Thyroid gland (tissue), 4 donors: ENCODE measurements around the gene FXR2.

ENCODE experiments used
- POLR2A ChIP-seq, 2 donors: fragments of 450-650 bp; IDR thresholded peaks; one replicate each; pipeline ENCODE4 v1.6.1; 2017; ENCODE audit warnings: antibody characterized with exemption in 2 of 2, mild to moderate bottlenecking in 2 of 2, moderate library complexity in 1 of 2
- TF ChIP-seq, protein P1 (sequence below), 6 experiments: fragments of 200-600 bp in 3 of 6; fragments of 450-650 bp in 3 of 6; sonication (generic) in 3 of 6; IDR thresholded peaks; one replicate each; pipeline ENCODE4 v1.5.1; 2016 to 2019; ENCODE audit warnings: antibody characterized with exemption in 6 of 6, mild to moderate bottlenecking in 2 of 6, inconsistent platforms in 1 of 6, moderate library complexity in 1 of 6

DNA sequence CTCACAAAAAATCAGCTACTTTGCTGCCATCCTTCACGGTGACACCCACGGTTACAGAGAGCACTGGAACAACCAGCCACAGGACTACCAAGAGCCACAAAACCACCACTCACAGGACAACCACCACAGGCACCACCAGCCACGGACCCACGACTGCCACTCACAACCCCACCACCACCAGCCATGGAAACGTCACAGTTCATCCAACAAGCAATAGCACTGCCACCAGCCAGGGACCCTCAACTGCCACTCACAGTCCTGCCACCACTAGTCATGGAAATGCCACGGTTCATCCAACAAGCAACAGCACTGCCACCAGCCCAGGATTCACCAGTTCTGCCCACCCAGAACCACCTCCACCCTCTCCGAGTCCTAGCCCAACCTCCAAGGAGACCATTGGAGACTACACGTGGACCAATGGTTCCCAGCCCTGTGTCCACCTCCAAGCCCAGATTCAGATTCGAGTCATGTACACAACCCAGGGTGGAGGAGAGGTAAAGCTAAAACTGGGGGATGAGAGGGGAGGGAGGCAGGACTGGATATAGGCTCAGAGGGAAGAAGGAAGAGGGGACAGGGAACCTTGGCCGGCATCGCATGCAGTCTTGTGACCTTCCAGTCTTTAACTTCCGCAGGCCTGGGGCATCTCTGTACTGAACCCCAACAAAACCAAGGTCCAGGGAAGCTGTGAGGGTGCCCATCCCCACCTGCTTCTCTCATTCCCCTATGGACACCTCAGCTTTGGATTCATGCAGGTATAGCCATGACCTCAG, 34.7 kb downstream of the FXR2 start:
- TF ChIP-seq, protein P1, sequence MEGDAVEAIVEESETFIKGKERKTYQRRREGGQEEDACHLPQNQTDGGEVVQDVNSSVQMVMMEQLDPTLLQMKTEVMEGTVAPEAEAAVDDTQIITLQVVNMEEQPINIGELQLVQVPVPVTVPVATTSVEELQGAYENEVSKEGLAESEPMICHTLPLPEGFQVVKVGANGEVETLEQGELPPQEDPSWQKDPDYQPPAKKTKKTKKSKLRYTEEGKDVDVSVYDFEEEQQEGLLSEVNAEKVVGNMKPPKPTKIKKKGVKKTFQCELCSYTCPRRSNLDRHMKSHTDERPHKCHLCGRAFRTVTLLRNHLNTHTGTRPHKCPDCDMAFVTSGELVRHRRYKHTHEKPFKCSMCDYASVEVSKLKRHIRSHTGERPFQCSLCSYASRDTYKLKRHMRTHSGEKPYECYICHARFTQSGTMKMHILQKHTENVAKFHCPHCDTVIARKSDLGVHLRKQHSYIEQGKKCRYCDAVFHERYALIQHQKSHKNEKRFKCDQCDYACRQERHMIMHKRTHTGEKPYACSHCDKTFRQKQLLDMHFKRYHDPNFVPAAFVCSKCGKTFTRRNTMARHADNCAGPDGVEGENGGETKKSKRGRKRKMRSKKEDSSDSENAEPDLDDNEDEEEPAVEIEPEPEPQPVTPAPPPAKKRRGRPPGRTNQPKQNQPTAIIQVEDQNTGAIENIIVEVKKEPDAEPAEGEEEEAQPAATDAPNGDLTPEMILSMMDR (IDR thresholded peaks at IDR 0.05) = no peak
- TF ChIP-seq POLR2A (IDR thresholded peaks at IDR 0.05) = no peak
